Measurements from ENCODE around the gene AGK. TPM values are rescaled to one million over a fixed set of nuclear protein-coding genes. Genes with fewer than 3 reads are reported as not detected.

AGK gene
- polyA plus RNA-seq, 1 donor (not counting 4 experiments of a cell fraction or from before 2014, with no cell fraction given): 40.0 TPM

DNA sequence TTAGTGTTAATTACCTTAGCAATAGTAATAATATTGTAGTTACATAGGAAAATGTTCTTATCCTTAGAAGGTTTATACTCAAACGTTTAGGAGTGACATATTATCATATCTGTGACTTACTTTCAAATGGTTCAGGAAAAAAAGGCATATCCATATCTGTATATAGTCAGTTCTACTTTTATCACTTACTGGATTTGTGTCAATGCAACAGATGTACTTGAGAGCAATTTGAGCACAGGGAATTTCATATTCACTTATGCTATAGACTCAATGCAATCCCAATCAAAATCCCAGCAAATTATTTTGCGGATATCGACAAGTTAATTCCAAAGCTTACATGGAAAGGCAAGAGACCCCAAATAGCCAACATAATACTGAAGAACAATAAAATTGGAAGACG, 140.8 kb downstream of the AGK start:
- Histone ChIP-seq H4K20me1 (ENCODE audit: control insufficient read depth, extremely low read depth, insufficient read depth, low read length) (no peaks in the 10 kb centered on the region), H3K4me2 (ENCODE audit: control insufficient read depth, extremely low read depth, insufficient read depth, low read depth, low read length) (no peak overlapping the region), H3K79me2 (ENCODE audit: control insufficient read depth, insufficient read depth, low read length) (no peaks in the 10 kb centered on the region), H3K9ac (ENCODE audit: control insufficient read depth, extremely low read depth, insufficient read depth, low read length) (no peak overlapping the region), H3K27ac (ENCODE audit: control insufficient read depth, insufficient read depth, low read length) (no peak overlapping the region), H3K36me3 (ENCODE audit: control insufficient read depth in 2 of 2, extremely low read depth in 1 of 2, insufficient read depth in 2 of 2, low read length in 2 of 2) (no peaks in the 10 kb centered on the region), H3K9me3 (ENCODE audit: control insufficient read depth, low read depth, low read length) (no peaks in the 10 kb centered on the region), H3K4me3 (ENCODE audit: control insufficient read depth in 2 of 3, extremely low read depth in 1 of 3, insufficient read depth in 2 of 3, low read depth in 1 of 3, low read length in 3 of 3) (no peak overlapping the region), H3K4me1 (ENCODE audit: control insufficient read depth, extremely low read depth, insufficient read depth, low read length) (no peaks in the 10 kb centered on the region), H3K27me3 (ENCODE audit: control insufficient read depth, extremely low read depth, insufficient read depth, low read length) (no peaks in the 10 kb centered on the region), H2AFZ (ENCODE audit: control insufficient read depth, low read length) (no peak overlapping the region), H3K9me1 (ENCODE audit: control insufficient read depth, extremely low read depth, insufficient read depth, low read length) (no peaks in the 10 kb centered on the region)
- dilution Hi-C loops (cut with MboI; ENCODE audit: extremely low pct_ligation_motif_present, low sequenced_read_pairs): no loop called here
- DNase-seq (ENCODE audit: low read depth, low spot score): no peak
- TF ChIP-seq, protein P1, sequence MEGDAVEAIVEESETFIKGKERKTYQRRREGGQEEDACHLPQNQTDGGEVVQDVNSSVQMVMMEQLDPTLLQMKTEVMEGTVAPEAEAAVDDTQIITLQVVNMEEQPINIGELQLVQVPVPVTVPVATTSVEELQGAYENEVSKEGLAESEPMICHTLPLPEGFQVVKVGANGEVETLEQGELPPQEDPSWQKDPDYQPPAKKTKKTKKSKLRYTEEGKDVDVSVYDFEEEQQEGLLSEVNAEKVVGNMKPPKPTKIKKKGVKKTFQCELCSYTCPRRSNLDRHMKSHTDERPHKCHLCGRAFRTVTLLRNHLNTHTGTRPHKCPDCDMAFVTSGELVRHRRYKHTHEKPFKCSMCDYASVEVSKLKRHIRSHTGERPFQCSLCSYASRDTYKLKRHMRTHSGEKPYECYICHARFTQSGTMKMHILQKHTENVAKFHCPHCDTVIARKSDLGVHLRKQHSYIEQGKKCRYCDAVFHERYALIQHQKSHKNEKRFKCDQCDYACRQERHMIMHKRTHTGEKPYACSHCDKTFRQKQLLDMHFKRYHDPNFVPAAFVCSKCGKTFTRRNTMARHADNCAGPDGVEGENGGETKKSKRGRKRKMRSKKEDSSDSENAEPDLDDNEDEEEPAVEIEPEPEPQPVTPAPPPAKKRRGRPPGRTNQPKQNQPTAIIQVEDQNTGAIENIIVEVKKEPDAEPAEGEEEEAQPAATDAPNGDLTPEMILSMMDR (optimal IDR thresholded peaks at IDR 0.05 in 1 of 3, IDR thresholded peaks at IDR 0.05 in 1 of 3, conservative IDR thresholded peaks at IDR 0.05 in 1 of 3; ENCODE audit: extremely low read depth in 1 of 3, insufficient read depth in 2 of 3, low read length in 3 of 3): no peak
- TF ChIP-seq EZH2 (IDR thresholded peaks at IDR 0.05; ENCODE audit: low read length): no peak
- no peak for FAIRE-seq

DNA sequence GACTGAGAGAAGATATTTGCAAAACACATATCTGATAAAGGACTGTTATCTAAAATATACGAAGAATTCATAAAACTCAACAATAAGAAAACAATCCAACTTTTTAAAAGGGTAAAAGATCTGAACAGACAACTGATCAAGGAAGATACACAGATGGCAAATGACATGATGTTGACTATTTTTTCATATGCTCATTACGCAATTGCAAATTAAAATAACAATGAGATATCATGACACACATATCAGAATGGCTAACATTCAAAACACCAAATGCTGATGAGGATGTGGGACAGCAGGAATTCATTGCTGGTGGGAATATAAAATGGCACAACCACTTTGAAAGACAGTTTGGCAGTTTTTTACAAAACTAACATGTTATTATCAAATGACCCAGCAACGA, 141.9 kb downstream of the AGK start:
- Histone ChIP-seq H3K27ac (ENCODE audit: control insufficient read depth, insufficient read depth, low read length) (no peak overlapping the region), H3K4me2 (ENCODE audit: control insufficient read depth, extremely low read depth, insufficient read depth, low read depth, low read length) (no peak overlapping the region), H3K36me3 (ENCODE audit: control insufficient read depth in 2 of 2, extremely low read depth in 1 of 2, insufficient read depth in 2 of 2, low read length in 2 of 2) (no peaks in the 10 kb centered on the region), H4K20me1 (ENCODE audit: control insufficient read depth, extremely low read depth, insufficient read depth, low read length) (no peaks in the 10 kb centered on the region), H3K9me3 (ENCODE audit: control insufficient read depth, low read depth, low read length) (no peaks in the 10 kb centered on the region), H3K9ac (ENCODE audit: control insufficient read depth, extremely low read depth, insufficient read depth, low read length) (no peak overlapping the region), H3K4me3 (ENCODE audit: control insufficient read depth in 2 of 3, extremely low read depth in 1 of 3, insufficient read depth in 2 of 3, low read depth in 1 of 3, low read length in 3 of 3) (no peak overlapping the region), H3K79me2 (ENCODE audit: control insufficient read depth, insufficient read depth, low read length) (no peaks in the 10 kb centered on the region), H3K4me1 (ENCODE audit: control insufficient read depth, extremely low read depth, insufficient read depth, low read length) (peaks cover 4% of the 10 kb centered on the region), H2AFZ (ENCODE audit: control insufficient read depth, low read length) (no peak overlapping the region), H3K27me3 (ENCODE audit: control insufficient read depth, extremely low read depth, insufficient read depth, low read length) (no peaks in the 10 kb centered on the region), H3K9me1 (ENCODE audit: control insufficient read depth, extremely low read depth, insufficient read depth, low read length) (no peaks in the 10 kb centered on the region)
- TF ChIP-seq EZH2 (IDR thresholded peaks at IDR 0.05; ENCODE audit: low read length): no peak
- TF ChIP-seq, protein P1 (optimal IDR thresholded peaks at IDR 0.05 in 1 of 3, IDR thresholded peaks at IDR 0.05 in 1 of 3, conservative IDR thresholded peaks at IDR 0.05 in 1 of 3; ENCODE audit: extremely low read depth in 1 of 3, insufficient read depth in 2 of 3, low read length in 3 of 3): no peak
- dilution Hi-C loops (cut with MboI; ENCODE audit: extremely low pct_ligation_motif_present, low sequenced_read_pairs): no loop called here
- DNase-seq (ENCODE audit: low read depth, low spot score): no peak
- FAIRE-seq: no peak

All from keratinocyte (primary cell).